GM21576 (cell line): Measurements from ENCODE around the gene EPB41L4A.
"Not testable (repeated sequence)": the region's sequence is repeated elsewhere in the genome, so short reads cannot be mapped to it uniquely, and the experiment has no call there.

Experiments used
- ATAC-seq: cut with Tn5 transposase; IDR thresholded peaks from one replicate; pipeline ENCODE4 v1.9.1; 2021; ENCODE audit warnings: mild to moderate bottlenecking, moderate library complexity; ENCODE audit not compliant: unreplicated experiment

EPB41L4A gene

GRCh38 chr5:112217843-112218579 is 201.1 kb downstream of the EPB41L4A start:
- ATAC-seq: no peak

- ATAC-seq: no peak
These were observed 202.9 kb downstream of the EPB41L4A start for GRCh38 chr5:112216140-112216539.

GRCh38 chr5:112210430-112211005 is 208.6 kb downstream of the EPB41L4A start:
- no peak for ATAC-seq

DNA sequence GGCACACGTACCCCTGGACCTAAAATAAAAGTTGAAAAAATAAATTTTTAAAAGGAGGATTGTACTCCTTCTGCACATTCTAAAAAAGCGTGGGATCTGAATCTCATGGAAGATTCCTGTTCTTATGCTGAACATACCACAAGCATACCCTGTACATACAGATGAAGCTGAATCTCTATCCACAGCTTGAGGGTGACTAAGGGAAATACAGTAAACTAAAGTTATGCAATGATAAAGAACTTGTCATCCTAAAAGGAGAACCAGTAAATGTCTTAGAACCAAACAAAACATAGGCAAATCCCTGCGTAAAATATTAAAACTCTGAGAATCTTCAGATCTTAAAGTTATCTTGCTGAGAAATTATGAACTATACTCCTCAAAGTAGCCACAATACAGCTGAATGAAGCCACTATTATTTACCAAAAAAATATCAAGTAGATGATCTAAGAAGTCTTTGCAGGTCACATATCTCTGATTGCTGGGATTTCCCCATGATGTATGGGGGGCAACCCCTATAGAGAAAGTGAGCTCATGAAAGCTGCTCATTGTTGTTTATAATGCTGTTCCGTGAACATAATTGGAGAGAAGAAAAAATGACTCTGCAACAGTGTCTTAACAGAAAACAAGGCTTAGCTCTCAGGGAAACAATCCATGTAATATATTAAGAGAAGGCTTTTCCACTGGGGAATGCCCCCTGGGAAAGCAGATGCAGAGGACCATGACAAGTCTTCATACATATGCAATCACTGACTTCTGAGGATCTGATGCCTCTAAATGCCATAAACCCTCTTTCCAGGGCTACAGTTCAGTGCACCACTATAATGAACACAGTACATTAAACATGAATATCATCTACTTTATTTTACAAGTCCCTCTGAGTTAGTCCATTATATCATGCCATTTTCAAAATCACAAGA is 210.1 kb downstream of the EPB41L4A start:
- ATAC-seq: no peak

- ATAC-seq: not testable (repeated sequence)
These were observed 210.9 kb downstream of the EPB41L4A start for GRCh38 chr5:112208195-112208594.

GRCh38 chr5:112205846-112206245 is 213.2 kb downstream of the EPB41L4A start:
- no peak for ATAC-seq

DNA sequence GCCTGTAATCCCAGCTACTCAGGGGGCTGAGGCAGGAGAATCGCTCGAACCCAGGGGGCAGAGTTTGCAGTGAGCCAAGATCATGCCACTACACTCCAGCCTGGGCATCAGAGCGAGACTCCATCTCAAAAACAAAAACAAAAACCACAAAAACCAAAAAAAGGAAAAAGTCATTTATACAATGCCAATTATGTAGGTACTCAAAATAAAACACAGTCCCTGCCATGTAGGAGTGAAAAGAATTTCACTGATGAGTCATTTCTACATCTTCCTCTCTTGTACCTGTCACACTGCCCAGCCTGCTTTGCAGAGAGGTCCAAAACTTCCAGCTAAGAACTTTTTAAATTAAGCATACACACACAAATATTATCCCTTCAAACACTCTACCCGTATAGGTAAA is 215.8 kb downstream of the EPB41L4A start:
- ATAC-seq: peak; percentile 56

GRCh38 chr5:112202694-112203093 is 216.4 kb downstream of the EPB41L4A start:
- no peak for ATAC-seq

GRCh38 chr5:112201141-112201540 is 217.9 kb downstream of the EPB41L4A start:
- ATAC-seq: no peak

GRCh38 chr5:112200131-112200530 is 218.9 kb downstream of the EPB41L4A start:
- ATAC-seq: no peak

- no peak for ATAC-seq
These were observed 222.5 kb downstream of the EPB41L4A start for GRCh38 chr5:112196584-112196983.

- no peak for ATAC-seq
These were observed 223.2 kb downstream of the EPB41L4A start for GRCh38 chr5:112195924-112196323.

DNA sequence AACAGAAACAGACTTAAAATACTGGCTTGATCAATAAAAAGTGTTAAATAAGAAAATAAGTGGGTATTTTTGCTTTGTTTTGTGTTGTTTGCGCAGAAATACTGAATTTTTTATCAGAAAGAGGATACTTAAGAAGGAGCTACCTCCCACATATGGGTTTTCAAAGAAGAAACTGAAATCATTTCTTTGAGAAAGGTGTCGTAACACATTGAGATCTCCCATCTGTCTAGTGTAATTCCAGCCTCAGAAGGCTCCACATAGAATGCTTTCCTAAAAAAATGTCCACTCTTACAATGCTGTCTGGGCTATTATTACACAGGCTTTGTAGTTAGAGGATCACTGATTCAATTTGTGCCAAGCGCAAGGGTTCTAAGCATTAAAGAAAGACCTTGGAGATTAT is 226.2 kb downstream of the EPB41L4A start:
- ATAC-seq: no peak

DNA sequence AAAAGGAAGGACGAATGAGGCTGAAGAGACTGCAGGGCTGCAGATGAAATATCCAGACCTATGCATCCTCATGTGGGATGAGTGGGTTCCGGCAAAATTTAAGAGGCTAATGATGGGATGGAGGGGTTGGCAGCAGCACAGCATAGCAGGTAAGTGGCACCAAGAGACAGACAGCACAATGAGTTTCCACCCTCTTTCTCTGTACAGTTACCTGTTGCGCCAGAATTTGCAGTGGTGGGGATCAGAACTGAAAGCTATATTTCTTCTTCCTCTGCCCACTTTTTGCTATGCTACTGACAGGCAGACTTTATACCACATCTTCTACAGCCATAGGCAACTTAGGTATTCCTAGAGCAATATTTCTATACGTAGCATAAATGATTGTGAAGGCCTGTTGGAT is 227.0 kb downstream of the EPB41L4A start:
- no peak for ATAC-seq

- no peak for ATAC-seq
These were observed 229.7 kb downstream of the EPB41L4A start for GRCh38 chr5:112189391-112189790.

- no peak for ATAC-seq
These were observed 232.6 kb downstream of the EPB41L4A start for GRCh38 chr5:112186401-112186990.

GRCh38 chr5:112183874-112184273 is 235.2 kb downstream of the EPB41L4A start:
- ATAC-seq: no peak

DNA sequence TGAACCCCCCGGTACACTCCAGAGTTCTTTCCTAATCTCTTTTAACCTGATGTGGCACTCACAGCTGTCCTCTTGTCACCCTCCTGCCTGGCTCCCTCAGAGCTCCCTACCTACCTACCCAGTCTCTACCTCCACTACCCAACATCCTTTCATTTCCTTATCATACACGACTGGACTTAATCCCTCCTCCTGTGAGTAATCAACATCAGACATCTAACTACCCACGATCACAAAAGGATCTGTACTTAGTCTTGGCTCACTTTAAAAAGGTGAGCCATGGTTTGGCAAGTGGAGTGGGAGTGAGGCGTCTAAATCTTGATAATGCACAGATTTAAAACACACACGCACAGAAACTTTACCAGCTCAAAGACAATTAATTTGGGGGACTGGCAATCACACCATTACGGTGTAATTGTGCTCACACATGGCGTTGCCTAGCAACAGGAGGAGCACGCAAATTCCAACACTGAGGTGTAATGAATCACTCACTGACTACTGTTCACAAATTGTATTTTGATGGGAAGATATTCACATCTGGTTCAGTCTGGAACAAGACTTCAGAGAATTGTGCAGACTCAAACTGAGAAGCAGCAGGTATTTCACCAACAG is 235.9 kb downstream of the EPB41L4A start:
- no peak for ATAC-seq

GRCh38 chr5:112179290-112179689 is 239.8 kb downstream of the EPB41L4A start:
- ATAC-seq: no peak

DNA sequence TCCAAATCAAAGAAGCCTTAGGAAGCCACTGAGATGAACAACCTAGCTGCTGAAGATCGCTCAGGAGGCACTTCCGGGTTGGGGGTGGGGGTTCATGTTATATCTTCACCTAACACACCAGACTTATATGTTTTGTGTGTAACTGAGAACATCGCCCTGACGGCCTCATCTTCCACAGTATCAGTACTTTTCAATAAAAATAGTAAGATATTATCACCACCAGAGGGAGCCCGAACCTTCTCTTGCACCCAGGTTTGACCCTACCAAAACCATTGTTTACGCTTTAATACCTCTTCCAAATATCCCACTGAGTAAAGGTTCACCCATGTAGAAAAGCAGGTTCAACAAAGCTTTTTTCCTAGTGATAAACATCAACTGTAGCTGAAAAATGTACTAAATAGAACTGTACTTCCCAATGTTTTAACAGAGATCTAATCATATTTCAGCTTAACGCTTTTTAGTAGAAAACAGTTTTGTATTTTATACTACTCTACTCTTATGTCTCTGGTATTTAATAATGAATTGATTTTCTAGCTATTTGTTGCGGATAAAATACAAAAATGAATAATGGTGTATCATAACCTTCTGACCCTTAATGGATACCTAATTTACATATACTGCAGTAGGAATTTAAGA is 244.0 kb downstream of the EPB41L4A start:
- ATAC-seq: peak; percentile 88
